Hepatocyte (in vitro differentiated cells): ENCODE measurements around the gene AUTS2.

Experiments used
- CTCF ChIP-seq: fragments of 200-600 bp; sonication (generic); IDR thresholded peaks from 2 replicates; pipeline ENCODE4 v1.5.1; 2016; ENCODE audit warnings: antibody characterized with exemption, mild to moderate bottlenecking; ENCODE audit not compliant: poor library complexity
- EZH2 ChIP-seq: fragments of 200-600 bp; sonication (generic); IDR thresholded peaks from 2 replicates; pipeline ENCODE4 v1.6.1; 2016; ENCODE audit warnings: antibody characterized with exemption, mild to moderate bottlenecking, borderline replicate concordance

- no peak for TF ChIP-seq CTCF
- no peak for TF ChIP-seq EZH2
These were observed 1207.1 kb downstream of the AUTS2 start for GRCh38 chr7:70805360-70805759.
